Pericardium fibroblast (primary cell): ENCODE data around the gene OSER1. TPM values are rescaled to one million over a fixed set of nuclear protein-coding genes. Genes with fewer than 3 reads are reported as not detected.

Experiments used
- total RNA-seq: library from RNA; depleted of rRNA; stranded (reverse); fragments of >200 nt; gene quantifications from 2 replicates; pipeline ENCODE4 v1.2.3, GENCODE V29; 2015

The OSER1 gene
- 23.2 and 34.5 TPM in 2 replicates for total RNA-seq

DNA sequence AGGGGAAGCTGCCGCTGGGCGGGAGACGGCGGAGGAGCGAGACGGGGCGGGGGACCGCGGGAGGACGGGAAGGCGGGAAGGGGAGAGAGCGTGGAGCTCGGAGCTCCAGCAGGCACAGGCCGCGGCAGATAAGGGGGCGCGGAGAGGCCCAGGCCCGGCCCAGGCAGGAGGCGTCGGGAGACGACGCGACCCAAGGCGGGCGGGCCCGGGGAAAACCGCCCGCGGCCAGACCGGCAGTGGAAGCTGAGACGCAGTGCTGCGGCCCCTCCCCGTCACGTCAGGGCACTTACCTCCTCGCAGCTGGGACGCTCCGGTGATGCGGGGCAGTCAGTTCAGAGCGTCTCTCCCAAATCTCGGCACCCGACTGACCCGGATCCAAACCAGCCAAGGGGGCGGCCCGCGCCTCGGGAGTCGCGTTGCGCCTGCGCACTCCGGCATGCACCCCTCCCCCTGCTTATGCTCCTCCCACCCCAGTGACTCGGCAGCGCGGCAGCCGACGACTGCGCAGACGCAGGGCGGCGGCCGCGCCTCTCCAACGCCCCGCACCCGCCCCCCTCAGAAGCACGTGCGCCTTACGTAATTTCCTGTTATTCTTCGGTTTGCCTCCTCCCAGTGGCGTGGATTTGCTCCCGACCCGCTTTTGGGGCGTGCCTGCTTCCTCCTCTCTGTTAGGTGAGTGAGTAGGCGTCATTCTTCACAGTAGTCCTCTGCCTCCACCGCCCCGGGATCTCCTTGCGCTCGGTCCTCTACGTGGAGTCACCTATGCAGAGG is at the start of gene OSER1:
Gene OSER1 (minus strand): TSS at position 366 of the 771 bp plus-strand sequence. CDS start 3,814 bp downstream, outside the sequence.

GRCh38 chr20:44247131-44247571 is 36.6 kb upstream of the OSER1 start, which contains the start of gene GDAP1L1:
GDAP1L1 (plus strand) TSS chr20:44247308; CDS start chr20:44247335, 27 bp downstream.

DNA sequence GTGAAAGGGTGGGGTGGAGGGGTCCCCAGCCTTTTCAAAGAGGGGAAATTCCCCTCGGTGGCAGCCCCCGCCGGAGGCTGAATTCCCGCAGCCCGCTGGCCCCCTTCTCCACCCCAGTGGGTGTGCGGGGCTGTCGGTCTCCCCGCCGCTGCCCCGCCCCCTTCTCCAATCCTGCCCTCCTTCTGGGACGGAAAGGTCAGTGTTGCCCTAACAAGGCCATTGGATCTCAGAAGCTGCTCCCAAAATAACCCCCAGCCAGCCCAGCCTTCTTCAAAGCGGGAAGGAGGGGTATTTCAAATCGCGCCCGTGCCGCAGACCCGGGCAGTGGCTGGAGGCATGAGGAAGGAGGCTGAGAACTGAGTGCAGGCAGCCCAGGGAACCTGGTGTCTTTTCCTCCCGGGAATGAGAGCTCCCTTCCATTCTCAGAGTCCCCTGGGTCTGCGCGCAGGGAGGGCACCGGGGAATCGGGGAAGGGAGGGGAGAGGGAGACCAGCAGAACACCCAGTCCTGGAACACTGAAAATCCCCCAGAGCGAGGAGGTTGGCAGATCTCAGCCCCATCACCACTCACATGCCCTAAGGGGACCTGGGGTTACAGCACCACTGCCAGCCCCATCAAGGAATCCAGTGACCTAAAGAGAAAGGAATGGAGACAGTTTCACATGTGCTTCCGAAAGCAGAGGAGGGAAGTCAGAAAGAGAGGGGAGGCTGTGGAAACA is 23.4 kb downstream of the OSER1 start, which contains the start of gene JPH2:
Gene JPH2 (minus strand): TSS at position 135 of the 718 bp plus-strand sequence. CDS start 483 bp downstream, outside the sequence.

Other genes starting within 250 kb of the OSER1 start
- 1.4 and 5.3 TPM in 2 replicates for gene JPH2, start 23.6 kb downstream of the OSER1 start, total RNA-seq
- not detected in 2 replicates for gene GDAP1L1, start 36.5 kb upstream of the OSER1 start, total RNA-seq
- gene FITM2, start 100.4 kb upstream of the OSER1 start, total RNA-seq = 5.6 and 8.8 TPM in 2 replicates
- gene R3HDML, start 126.3 kb upstream of the OSER1 start, total RNA-seq = not detected in 2 replicates
- gene HNF4A, start 144.9 kb upstream of the OSER1 start, total RNA-seq = not detected in 2 replicates